MCF 10A (cell line): ENCODE data around the gene B4GALT7. TPM values are rescaled to one million over a fixed set of nuclear protein-coding genes. Genes with fewer than 3 reads are reported as not detected.

Experiments used
- BruUV-seq: library from RNA; stranded (reverse); fragments of 400-500 nt; replicated peaks from 2 replicates; lab custom pipeline; 2021; lab: Mats Ljungman, UMichigan
- CTCF ChIA-PET: fragments of 300-600 bp; sonication (Branson Sonifier 250); formaldehyde crosslinking; extraction: SDS; loops from one replicate; lab custom pipeline; 2021; ENCODE audit warnings: antibody characterized with exemption, inconsistent platforms; lab: Yijun Ruan, JAX
- POLR2A ChIA-PET: fragments of 300-600, 350-650 bp; sonication (Branson Sonifier 250); formaldehyde crosslinking; extraction: SDS; loops from one replicate; lab custom pipeline; 2020; ENCODE audit warnings: antibody characterized with exemption, inconsistent platforms; lab: Yijun Ruan, JAX
- DNase-seq: peaks from one replicate; pipeline ENCODE4 v3.0.0-alpha.2; 2018; ENCODE audit not compliant: unreplicated experiment
- H3K27ac Mint-ChIP-seq: one replicate; pipeline ENCODE4 v1.8.0; 2022; ENCODE audit warnings: mild to moderate bottlenecking, low read depth, mixed read lengths; ENCODE audit not compliant: unreplicated experiment
- H3K27me3 Mint-ChIP-seq: one replicate; pipeline ENCODE4 v1.8.0; 2022; ENCODE audit warnings: mixed read lengths; ENCODE audit not compliant: insufficient read depth, unreplicated experiment
- H3K36me3 Mint-ChIP-seq: one replicate; pipeline ENCODE4 v1.8.0; 2022; ENCODE audit warnings: mild to moderate bottlenecking, moderate library complexity, mixed read lengths; ENCODE audit not compliant: insufficient read depth, unreplicated experiment
- H3K4me1 Mint-ChIP-seq: one replicate; pipeline ENCODE4 v1.8.0; 2022; ENCODE audit warnings: mixed read lengths; ENCODE audit not compliant: insufficient read depth, unreplicated experiment
- H3K4me3 Mint-ChIP-seq: one replicate; pipeline ENCODE4 v1.8.0; 2022; ENCODE audit warnings: mild to moderate bottlenecking, moderate library complexity, mixed read lengths; ENCODE audit not compliant: unreplicated experiment
- H3K9me3 Mint-ChIP-seq: one replicate; pipeline ENCODE4 v1.8.0; 2022; ENCODE audit warnings: mixed read lengths; ENCODE audit not compliant: unreplicated experiment
- CTCF ChIP-seq: fragments of 200-600 bp; IDR thresholded peaks from one replicate; pipeline ENCODE4 v1.8.0; 2022; ENCODE audit warnings: antibody characterized with exemption, mild to moderate bottlenecking; ENCODE audit not compliant: unreplicated experiment
- intact Hi-C: fragments of 100-400 bp; cut with micrococcal nuclease; formaldehyde crosslinking; loops from 2 replicates; pipeline ENCODE4 v1.14.1; 2022
- total RNA-seq: library from RNA; stranded (reverse); gene quantifications from 2 replicates; pipeline ENCODE4 v1.2.3, GENCODE V29; 2022

Gene B4GALT7
- total RNA-seq, 1 experiment from 2014 or later: 38.8 TPM

DNA sequence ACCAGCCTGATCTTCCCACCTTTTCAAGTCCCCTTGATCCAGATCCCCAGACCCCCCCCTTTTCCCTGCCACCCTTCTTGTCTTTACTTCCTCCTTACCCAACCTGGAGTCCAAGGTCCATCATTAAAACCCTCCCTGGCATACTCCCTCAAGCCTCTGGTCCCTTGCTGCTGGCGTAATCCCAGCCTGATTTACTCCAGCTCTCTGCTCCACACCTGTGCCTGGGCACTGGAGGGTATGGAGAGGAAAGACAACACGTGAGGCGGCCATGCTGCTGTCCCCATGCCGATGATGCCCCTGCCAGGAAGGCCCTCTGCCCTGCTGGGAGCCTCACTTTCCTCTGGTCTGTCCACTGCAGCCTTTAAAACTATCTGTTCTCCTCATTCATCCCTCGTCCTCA lies 5.1 kb downstream of the B4GALT7 start:
- Mint-ChIP-seq H3K27ac (no peak overlapping the region), H3K9me3 (no peaks in the 10 kb centered on the region), H3K4me1 (peaks cover 23% of the 10 kb centered on the region), H3K36me3 (peaks cover 30% of the 10 kb centered on the region), H3K4me3 (no peak overlapping the region), H3K27me3 (no peaks in the 10 kb centered on the region)
- no peak for TF ChIP-seq CTCF
- POLR2A ChIA-PET: interaction anchor here (1.3 to 4.5 kb wide), 2 partner anchors 12 to 59 kb away, joined by 3 to 24 read pairs; partner anchors contain the start of gene TMED9
- no peak for DNase-seq
- no TSS peak for BruUV-seq
- CTCF ChIA-PET: interaction anchor here (0.8 to 1.0 kb wide), 2 partner anchors 14 to 44 kb away, joined by 3 read pairs; no protein-coding TSS in a partner anchor
- intact Hi-C loops: loop anchor here (5.0 to 10.0 kb wide), 2 partner anchors 462 to 560 kb away; no protein-coding TSS in a partner anchor

DNA sequence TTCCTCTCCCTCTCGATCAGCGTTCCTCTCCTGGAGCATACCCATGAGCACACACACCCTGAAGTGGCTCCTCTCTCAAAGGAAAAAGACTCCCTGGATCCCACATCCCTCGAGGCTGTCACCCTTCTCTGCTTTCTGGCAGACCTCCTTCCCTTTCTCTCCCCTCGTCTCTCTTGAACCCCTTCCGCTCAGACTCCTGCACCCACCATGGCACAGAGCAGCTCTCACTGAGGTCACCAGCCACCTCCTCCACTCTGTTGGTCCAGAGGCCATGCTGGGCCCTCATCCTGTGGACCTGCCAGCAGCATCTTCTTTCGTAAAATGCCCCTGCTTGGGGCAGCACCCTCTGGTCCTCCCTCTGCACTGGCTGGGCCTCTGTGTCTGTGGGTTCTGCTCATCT lies 5.7 kb downstream of the B4GALT7 start:
- H3K4me3 Mint-ChIP-seq: no peak overlapping the region
- no peak overlapping the region for H3K27ac Mint-ChIP-seq
- H3K9me3 Mint-ChIP-seq: no peaks in the 10 kb centered on the region
- no peaks in the 10 kb centered on the region for H3K27me3 Mint-ChIP-seq
- ChIA-PET CTCF (interaction anchor here (1.0 to 3.1 kb wide), 3 partner anchors 16 to 60 kb away, joined by 3 to 22 read pairs (median 4); no protein-coding TSS in a partner anchor), POLR2A (interaction anchor here (1.3 to 4.5 kb wide), 2 partner anchors 13 to 60 kb away, joined by 3 to 24 read pairs; partner anchors contain the start of gene TMED9)
- intact Hi-C loops: loop anchor here (5.0 to 10.0 kb wide), 2 partner anchors 462 to 559 kb away; no protein-coding TSS in a partner anchor
- no peak for DNase-seq
- H3K36me3 Mint-ChIP-seq: peaks cover 28% of the 10 kb centered on the region
- peaks cover 20% of the 10 kb centered on the region for H3K4me1 Mint-ChIP-seq
- BruUV-seq: no TSS peak
- no peak for TF ChIP-seq CTCF

DNA sequence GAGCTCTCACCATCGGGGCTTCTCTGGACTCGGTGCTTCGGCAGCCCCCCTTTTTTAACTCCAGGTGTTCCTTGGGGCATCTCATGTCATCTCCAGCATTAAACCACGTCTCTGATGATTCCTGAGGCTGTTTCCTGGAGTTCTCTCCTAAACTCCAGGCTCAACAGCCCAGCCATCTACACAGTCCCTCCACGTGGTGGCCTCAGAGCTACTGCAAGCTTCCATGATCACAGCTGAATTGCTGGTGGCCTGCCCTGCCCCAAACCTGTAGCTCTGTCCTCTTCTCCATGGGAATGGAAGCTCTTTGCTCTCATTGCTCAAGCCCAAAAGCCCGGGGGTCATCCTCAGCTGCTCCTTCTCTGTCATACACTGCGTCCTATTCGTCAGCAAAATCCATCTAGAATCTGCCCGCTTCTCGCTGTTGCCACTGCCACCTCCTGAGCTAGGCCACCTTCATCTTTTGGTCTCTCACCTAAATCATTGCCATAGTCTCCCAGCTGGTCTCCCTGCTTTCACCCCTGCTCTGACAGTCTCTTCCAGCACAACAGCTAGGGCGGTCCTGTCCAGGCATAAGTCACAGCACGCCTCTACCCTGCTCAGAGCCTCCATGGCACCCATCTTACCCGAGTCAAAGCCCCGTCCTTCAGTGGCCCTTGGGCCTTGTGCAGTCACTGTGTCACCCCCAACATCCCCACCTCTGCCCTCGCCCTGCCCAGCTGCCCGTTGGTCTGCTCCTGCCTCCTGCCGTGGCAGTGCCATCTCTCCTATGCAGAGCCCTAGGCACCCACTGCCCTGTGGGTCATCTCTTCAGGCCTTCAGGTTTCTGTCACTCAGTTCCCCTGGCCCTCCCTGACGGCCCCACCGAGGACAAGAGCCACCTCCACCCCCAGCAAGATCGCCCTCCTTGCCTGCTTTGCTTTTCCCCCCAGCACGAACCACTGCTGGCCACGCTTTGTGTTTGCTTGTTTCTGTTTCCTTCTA lies 6.4 kb downstream of the B4GALT7 start:
- intact Hi-C loops: loop anchor here (5.0 to 10.0 kb wide), 2 partner anchors 461 to 558 kb away; no protein-coding TSS in a partner anchor
- Mint-ChIP-seq H3K4me1 (peaks cover 13% of the 10 kb centered on the region), H3K4me3 (no peak overlapping the region), H3K36me3 (peaks cover 28% of the 10 kb centered on the region), H3K9me3 (no peaks in the 10 kb centered on the region), H3K27ac (no peak overlapping the region), H3K27me3 (no peaks in the 10 kb centered on the region)
- TF ChIP-seq CTCF: no peak
- no peak for DNase-seq
- BruUV-seq: no TSS peak
- ChIA-PET POLR2A (interaction anchor here (0.9 to 4.5 kb wide), 2 partner anchors 14 to 255 kb away, joined by 3 to 24 read pairs; partner anchors contain the start of genes LMAN2 and TMED9), CTCF (interaction anchor here (0.6 to 3.1 kb wide), 13 partner anchors 10 to 779 kb away, joined by 3 to 22 read pairs (median 4); partner anchors contain the start of gene TMED9)
